K562 (cell line): ENCODE measurements around the gene CLDN5. TPM values are rescaled to one million over a fixed set of nuclear protein-coding genes. Genes with fewer than 3 reads are reported as not detected.

Experiments
- CCAR2 ChIP-seq: fragments of 200-400 bp; formaldehyde crosslinking; IDR thresholded peaks from 2 replicates; pipeline ENCODE4 v1.6.1; 2017; ENCODE audit warnings: mild to moderate bottlenecking, low read depth, low read length
- FOXK2 ChIP-seq, 2 experiments: fragments of 450-650 bp; IDR thresholded peaks in 1 of 2; conservative IDR thresholded peaks in 1 of 2; 2 replicates each; pipeline ENCODE4 v1.6.1; 2016; ENCODE audit warnings: low read depth in 2 of 2, mild to moderate bottlenecking in 1 of 2
- HDAC8 ChIP-seq: fragments of 450-650 bp; IDR thresholded peaks from 2 replicates; pipeline ENCODE4 v1.6.1; 2016; ENCODE audit warnings: mild to moderate bottlenecking, missing genetic modification characterization, moderate library complexity, missing compliant biosample characterization
- MAZ ChIP-seq, 2 experiments: fragments of 450-650 bp in 1 of 2; sonication (generic) in 1 of 2; formaldehyde crosslinking; IDR thresholded peaks in 1 of 2; conservative IDR thresholded peaks in 1 of 2; 2 replicates each; pipeline versions ENCODE4 v1.4.0 to v1.5.0; 2020; ENCODE audit warnings: mild to moderate bottlenecking in 1 of 2, missing genetic modification reagents in 1 of 2
- NR3C1 ChIP-seq: sonication (generic); formaldehyde crosslinking; IDR thresholded peaks from 2 replicates; pipeline ENCODE4 v1.8.1; 2022; ENCODE audit warnings: missing genetic modification reagents
- PKNOX1 ChIP-seq: fragments of 450-650 bp; IDR thresholded peaks from 2 replicates; pipeline ENCODE4 v1.6.1; 2016
- POLR2A ChIP-seq: fragments of 450-650 bp; conservative IDR thresholded peaks from 2 replicates; pipeline ENCODE4 v1.6.1; 2016
- POLR2AphosphoS5 ChIP-seq: IDR thresholded peaks from 2 replicates; pipeline ENCODE4 v1.6.1; 2011; ENCODE audit warnings: mild to moderate bottlenecking, low read depth, low read length, moderate library complexity; ENCODE audit not compliant: control insufficient read depth, insufficient read depth
- PTRF ChIP-seq: fragments of 450-650 bp; IDR thresholded peaks from 2 replicates; pipeline ENCODE4 v1.6.1; 2016; ENCODE audit warnings: mild to moderate bottlenecking, missing genetic modification characterization, missing compliant biosample characterization
- RFX5 ChIP-seq: IDR thresholded peaks from 2 replicates; pipeline ENCODE4 v1.6.1; 2011; ENCODE audit warnings: low read depth, mild to moderate bottlenecking, improper control_type of control experiment, low read length
- TCF7 ChIP-seq: sonication (generic); IDR thresholded peaks from 2 replicates; pipeline ENCODE4 v1.6.1; 2016; ENCODE audit warnings: antibody characterized with exemption, borderline replicate concordance
- THAP12 ChIP-seq: fragments of 250-450 bp; sonication (Bioruptor Pico); IDR thresholded peaks from 2 replicates; pipeline ENCODE4 v1.9.0; 2021; ENCODE audit warnings: mild to moderate bottlenecking, inconsistent platforms
- ZKSCAN8 ChIP-seq: fragments of 200-800 bp; sonication (Bioruptor generic); IDR thresholded peaks from 2 replicates; pipeline ENCODE4 v1.6.1; 2016; ENCODE audit warnings: missing genetic modification characterization, missing compliant biosample characterization
- ZNF165 ChIP-seq: fragments of 250-450 bp; sonication (Bioruptor Pico); IDR thresholded peaks from 2 replicates; pipeline ENCODE4 v1.4.0; 2020; ENCODE audit warnings: borderline replicate concordance
- ZNF740 ChIP-seq, 3 experiments: fragments of 200-800 bp in 1 of 3; sonication (Bioruptor generic) in 1 of 3; sonication (generic) in 1 of 3; formaldehyde crosslinking in 1 of 3; IDR thresholded peaks; 2 replicates each; pipeline versions ENCODE4 v1.6.1 to v1.8.0; 2016 to 2022; ENCODE audit warnings: mild to moderate bottlenecking in 2 of 3, missing compliant biosample characterization in 2 of 3, missing genetic modification characterization in 2 of 3, missing genetic modification reagents in 1 of 3
- polyA plus RNA-seq, 8 experiments: library from polyadenylated mRNA; depleted of rRNA in 4 of 8; stranded (reverse) in 5 of 8; unstranded in 3 of 8; fragments of >200 nt; fragmentation: Nextera tagmentation in 2 of 8; fragmentation: Illumina TruSeq in 1 of 8; extraction: Ambion mirVana in 2 of 8; extraction: Trizol in 1 of 8; gene quantifications; 2 replicates each; pipeline versions ENCODE4 v1.2.1 to v1.2.3, GENCODE V29; 2011 to 2014; ENCODE audit warnings: inconsistent platforms in 1 of 8, missing spikeins in 1 of 8
- total RNA-seq, 7 experiments: library from RNA; depleted of rRNA in 6 of 7; stranded (reverse); fragments of >200 nt in 6 of 7; fragmentation: Illumina TruSeq in 2 of 7; extraction: Trizol in 2 of 7; gene quantifications; 2 replicates each; pipeline versions ENCODE4 v1.2.1 to v1.2.3, GENCODE V29; 2011 to 2021; ENCODE audit warnings: low replicate concordance in 1 of 7
- TF ChIP-seq, protein P1 (sequence below): sonication (generic); formaldehyde crosslinking; IDR thresholded peaks from 2 replicates; pipeline ENCODE4 v1.8.0; 2022; ENCODE audit warnings: mild to moderate bottlenecking, missing genetic modification reagents
- TF ChIP-seq, protein P2 (sequence below): fragments of 450-650 bp; conservative IDR thresholded peaks from 2 replicates; pipeline ENCODE4 v1.6.1; 2016; ENCODE audit warnings: missing genetic modification characterization, low read depth, mild to moderate bottlenecking, missing compliant biosample characterization, moderate library complexity

The CLDN5 gene
- total and polyA plus RNA-seq, 9 of the 15 experiments (the other 6 are each of a cell fraction or from before 2014, with no cell fraction given): 0.20 TPM; not detected in 8

- TF ChIP-seq ZNF740 (CRISPR knock-in tag; IDR thresholded peaks at IDR 0.05): no peak
- TF ChIP-seq ZNF740 (tag; IDR thresholded peaks at IDR 0.05): no peak
- 0 out of 2 replicates have a peak, but pooled peaks have one; percentile 66 for TF ChIP-seq NR3C1
- peak; percentile 30; the same call in 1 of the 2 replicates for TF ChIP-seq POLR2AphosphoS5
- TF ChIP-seq FOXK2 (conservative IDR thresholded peaks at IDR 0.05 in 1 of 2, IDR thresholded peaks at IDR 0.05 in 1 of 2; ENCODE audit: low read depth in 2 of 2): no peak
- no peak for TF ChIP-seq HDAC8 (tag)
- no peak for TF ChIP-seq ZNF165 (CRISPR knock-in tag)
- TF ChIP-seq PTRF (tag): no peak
- TF ChIP-seq, protein P1, sequence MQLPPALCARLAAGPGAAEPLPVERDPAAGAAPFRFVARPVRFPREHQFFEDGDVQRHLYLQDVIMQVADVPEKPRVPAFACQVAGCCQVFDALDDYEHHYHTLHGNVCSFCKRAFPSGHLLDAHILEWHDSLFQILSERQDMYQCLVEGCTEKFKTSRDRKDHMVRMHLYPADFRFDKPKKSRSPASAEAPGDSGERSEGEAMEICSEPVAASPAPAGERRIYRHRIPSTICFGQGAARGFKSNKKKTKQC (CRISPR knock-in tag): peak; percentile 12; the same call in 1 of the 2 replicates
- TF ChIP-seq RFX5: no peak
- TF ChIP-seq THAP12 (CRISPR knock-in tag): peak; percentile 68; the same call in 1 of the 2 replicates
- TF ChIP-seq, protein P2, sequence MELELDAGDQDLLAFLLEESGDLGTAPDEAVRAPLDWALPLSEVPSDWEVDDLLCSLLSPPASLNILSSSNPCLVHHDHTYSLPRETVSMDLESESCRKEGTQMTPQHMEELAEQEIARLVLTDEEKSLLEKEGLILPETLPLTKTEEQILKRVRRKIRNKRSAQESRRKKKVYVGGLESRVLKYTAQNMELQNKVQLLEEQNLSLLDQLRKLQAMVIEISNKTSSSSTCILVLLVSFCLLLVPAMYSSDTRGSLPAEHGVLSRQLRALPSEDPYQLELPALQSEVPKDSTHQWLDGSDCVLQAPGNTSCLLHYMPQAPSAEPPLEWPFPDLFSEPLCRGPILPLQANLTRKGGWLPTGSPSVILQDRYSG: no peak
- no peak for TF ChIP-seq PKNOX1
- TF ChIP-seq ZKSCAN8 (CRISPR knock-in tag): no peak
- TF ChIP-seq TCF7: no peak
- TF ChIP-seq POLR2A: 0 out of 2 replicates have a peak, but pooled peaks have one; percentile 6
- TF ChIP-seq CCAR2: no peak
- TF ChIP-seq MAZ (CRISPR knock-in tag; conservative IDR thresholded peaks at IDR 0.05 in 1 of 2, IDR thresholded peaks at IDR 0.05 in 1 of 2): no peak
These were observed 3.5 kb downstream of the CLDN5 start (continued) for GRCh38 chr22:19520566-19521305.
